Skin of body (tissue), 2 donors: Measurements from ENCODE around the gene PSMD9. TPM values are rescaled to one million over a fixed set of nuclear protein-coding genes. Genes with fewer than 3 reads are reported as not detected.
"Not testable (repeated sequence)": the region's sequence is repeated elsewhere in the genome, so short reads cannot be mapped to it uniquely, and the experiment has no call there.

Experiments used
- DNase-seq: peaks from one replicate; lab custom pipeline; 2025; lab: John Stamatoyannopoulos, UW
- total RNA-seq: library from RNA; depleted of rRNA; stranded (reverse); fragments of >200 nt; gene quantifications from one replicate; pipeline ENCODE4 v1.2.3, GENCODE V29; 2014

The PSMD9 gene
- total RNA-seq, 1 donor from 2014 or later: 34.2 TPM

- no peak for DNase-seq
Measured at GRCh38 chr12:121918679-121919038, 30.1 kb downstream of the PSMD9 start.

GRCh38 chr12:121921066-121921465 is 32.5 kb downstream of the PSMD9 start:
- DNase-seq: no peak

- peak; percentile 59 for DNase-seq
Measured at GRCh38 chr12:121925358-121925695, 36.7 kb downstream of the PSMD9 start.

GRCh38 chr12:121926874-121927706 is 38.5 kb downstream of the PSMD9 start:
- DNase-seq: no peak

GRCh38 chr12:121927813-121928212 is 39.2 kb downstream of the PSMD9 start:
- DNase-seq: no peak

- not testable (repeated sequence) for DNase-seq
Measured at GRCh38 chr12:121929545-121929944, 41.0 kb downstream of the PSMD9 start.

GRCh38 chr12:121930862-121931261 is 42.3 kb downstream of the PSMD9 start:
- DNase-seq: no peak

GRCh38 chr12:121932176-121932536 is 43.6 kb downstream of the PSMD9 start:
- no peak for DNase-seq

- DNase-seq: no peak
Measured at GRCh38 chr12:121932914-121933521, 44.4 kb downstream of the PSMD9 start.

GRCh38 chr12:121933522-121934308 is 45.1 kb downstream of the PSMD9 start:
- DNase-seq: no peak

- DNase-seq: no peak
Measured at GRCh38 chr12:121934309-121934664, 45.7 kb downstream of the PSMD9 start.

- no peak for DNase-seq
Measured at GRCh38 chr12:121937654-121938053, 49.1 kb downstream of the PSMD9 start.

- DNase-seq: no peak
Measured at GRCh38 chr12:121939186-121939585, 50.6 kb downstream of the PSMD9 start.

- no peak for DNase-seq
Measured at GRCh38 chr12:121939992-121940766, 51.6 kb downstream of the PSMD9 start.

- DNase-seq: no peak
Measured at GRCh38 chr12:121942145-121942718, 53.6 kb downstream of the PSMD9 start.

- no peak for DNase-seq
Measured at GRCh38 chr12:121943926-121944325, 55.3 kb downstream of the PSMD9 start.

- DNase-seq: no peak
Measured at GRCh38 chr12:121946313-121947025, 57.9 kb downstream of the PSMD9 start.

GRCh38 chr12:121947981-121948380 is 59.4 kb downstream of the PSMD9 start:
- no peak for DNase-seq

GRCh38 chr12:121949648-121950397 is 61.2 kb downstream of the PSMD9 start:
- no peak for DNase-seq

GRCh38 chr12:121953117-121953692 is 64.6 kb downstream of the PSMD9 start:
- DNase-seq: no peak
